ENCODE results near the gene ENPP6. TPM values are rescaled to one million over a fixed set of nuclear protein-coding genes. Genes with fewer than 3 reads are reported as not detected.

The ENPP6 gene
- polyA plus RNA-seq (2011; rRNA removed) = not detected in 2 replicates
- not detected in 2 replicates for polyA minus RNA-seq (2011; rRNA and poly(A)+ RNA removed)

- H3K36me3 ChIP-seq (ENCODE audit: control insufficient read depth, insufficient read depth, low read length) = no peaks in the 10 kb centered on the region
- TF ChIP-seq, protein P1, sequence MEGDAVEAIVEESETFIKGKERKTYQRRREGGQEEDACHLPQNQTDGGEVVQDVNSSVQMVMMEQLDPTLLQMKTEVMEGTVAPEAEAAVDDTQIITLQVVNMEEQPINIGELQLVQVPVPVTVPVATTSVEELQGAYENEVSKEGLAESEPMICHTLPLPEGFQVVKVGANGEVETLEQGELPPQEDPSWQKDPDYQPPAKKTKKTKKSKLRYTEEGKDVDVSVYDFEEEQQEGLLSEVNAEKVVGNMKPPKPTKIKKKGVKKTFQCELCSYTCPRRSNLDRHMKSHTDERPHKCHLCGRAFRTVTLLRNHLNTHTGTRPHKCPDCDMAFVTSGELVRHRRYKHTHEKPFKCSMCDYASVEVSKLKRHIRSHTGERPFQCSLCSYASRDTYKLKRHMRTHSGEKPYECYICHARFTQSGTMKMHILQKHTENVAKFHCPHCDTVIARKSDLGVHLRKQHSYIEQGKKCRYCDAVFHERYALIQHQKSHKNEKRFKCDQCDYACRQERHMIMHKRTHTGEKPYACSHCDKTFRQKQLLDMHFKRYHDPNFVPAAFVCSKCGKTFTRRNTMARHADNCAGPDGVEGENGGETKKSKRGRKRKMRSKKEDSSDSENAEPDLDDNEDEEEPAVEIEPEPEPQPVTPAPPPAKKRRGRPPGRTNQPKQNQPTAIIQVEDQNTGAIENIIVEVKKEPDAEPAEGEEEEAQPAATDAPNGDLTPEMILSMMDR (IDR thresholded peaks at IDR 0.05; ENCODE audit: insufficient read depth, low read depth, low read length) = no peak
- H3K4me3 ChIP-seq (ENCODE audit: low read depth, low read length) = no peak within 1 kb of the TSS
- no peak for DNase-seq (ENCODE audit: low read depth)
- ChIA-PET CTCF (no interaction called here), POLR2A (no interaction called here)
- H3K27me3 ChIP-seq (ENCODE audit: control insufficient read depth, insufficient read depth, low read length) = no peaks in the 10 kb centered on the region
Observed at GRCh38 chr4:184217634-184218033, at the start of gene ENPP6. Gene ENPP6 (minus strand): TSS chr4:184217873. CDS start chr4:184217819, 54 bp downstream.

DNA sequence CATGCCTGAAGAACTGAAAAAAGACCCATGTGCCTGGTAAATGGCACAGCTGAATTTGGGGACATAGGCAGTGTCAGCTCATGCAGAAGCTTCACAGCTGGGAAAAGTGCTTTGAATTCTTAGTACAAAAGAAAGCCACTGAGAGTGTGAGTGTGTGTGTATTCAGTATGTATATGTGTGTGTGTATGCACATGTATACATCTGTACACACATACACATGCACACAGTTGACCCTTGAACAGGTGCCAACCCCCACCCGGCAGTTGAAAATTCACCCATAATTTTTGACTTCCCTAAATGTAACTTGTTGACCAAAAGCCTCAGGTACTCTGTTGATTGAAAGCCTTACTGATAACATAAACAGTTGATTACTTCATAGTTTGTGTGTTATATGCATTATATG, 49.5 kb upstream of the ENPP6 start:
- TF ChIP-seq, protein P1 (IDR thresholded peaks at IDR 0.05; ENCODE audit: insufficient read depth, low read depth, low read length) = no peak
- Histone ChIP-seq H3K36me3 (ENCODE audit: control insufficient read depth, insufficient read depth, low read length) (no peaks in the 10 kb centered on the region), H3K27me3 (ENCODE audit: control insufficient read depth, insufficient read depth, low read length) (no peaks in the 10 kb centered on the region), H3K4me3 (ENCODE audit: low read depth, low read length) (no peak overlapping the region)
- POLR2A ChIA-PET = no interaction called here
- CTCF ChIA-PET = interaction anchor here (6.6 kb wide), 1 partner anchor 273 kb away, joined by 31 read pairs; no protein-coding TSS in a partner anchor
- no peak for DNase-seq (ENCODE audit: low read depth)

DNA sequence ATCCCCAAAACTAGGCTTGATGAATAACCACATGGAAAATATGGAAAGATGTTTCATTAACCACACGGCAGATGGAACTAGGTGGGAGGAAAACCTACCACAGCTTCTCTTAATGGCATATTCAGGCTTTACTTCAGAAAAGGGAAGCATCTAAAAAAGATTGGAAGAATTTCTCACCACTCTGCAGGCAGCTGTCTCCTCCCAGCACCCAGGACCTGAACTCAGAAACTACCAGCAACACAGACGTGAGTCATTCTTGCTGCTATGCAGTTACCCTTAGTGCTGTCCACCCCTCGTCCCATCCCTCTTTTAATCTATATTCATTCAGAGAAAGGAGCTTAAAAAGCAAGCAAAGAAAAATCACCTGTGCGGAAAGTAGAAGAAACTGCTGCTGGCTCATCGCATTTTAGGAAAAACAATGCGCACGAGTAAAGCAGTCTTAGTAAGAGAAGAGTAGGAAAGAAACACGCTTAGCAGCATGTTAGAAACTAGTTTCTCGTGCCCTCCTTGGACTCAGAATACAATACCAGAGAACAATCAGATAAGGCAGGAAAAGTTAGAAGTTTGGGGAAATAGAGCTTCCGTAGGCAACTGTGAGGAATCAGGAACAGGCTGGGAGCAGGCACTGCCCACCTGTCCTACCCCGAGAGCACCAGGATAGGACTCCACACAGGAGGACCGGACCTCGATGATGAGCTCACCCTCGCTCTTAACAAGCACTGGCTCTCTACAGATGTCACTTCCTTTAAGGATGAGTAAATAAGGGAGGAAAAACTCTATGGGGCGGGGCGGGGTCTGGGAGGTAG, 48.1 kb upstream of the ENPP6 start:
- ChIA-PET CTCF (interaction anchor here (0.7 to 6.6 kb wide), 6 partner anchors 9 to 274 kb away, joined by 3 to 49 read pairs (median 20); no protein-coding TSS in a partner anchor), POLR2A (no interaction called here)
- Histone ChIP-seq H3K36me3 (ENCODE audit: control insufficient read depth, insufficient read depth, low read length) (no peaks in the 10 kb centered on the region), H3K27me3 (ENCODE audit: control insufficient read depth, insufficient read depth, low read length) (no peaks in the 10 kb centered on the region), H3K4me3 (ENCODE audit: low read depth, low read length) (no peak overlapping the region)
- DNase-seq (ENCODE audit: low read depth) = no peak
- TF ChIP-seq, protein P1 (IDR thresholded peaks at IDR 0.05; ENCODE audit: insufficient read depth, low read depth, low read length) = no peak

- TF ChIP-seq, protein P1 (IDR thresholded peaks at IDR 0.05; ENCODE audit: insufficient read depth, low read depth, low read length) = peak; percentile 82
- ChIA-PET POLR2A (interaction anchor here (0.6 kb wide), 1 partner anchor 270 kb away, joined by 4 read pairs; no protein-coding TSS in a partner anchor), CTCF (interaction anchor here (0.6 to 6.6 kb wide), 33 partner anchors 7 to 469 kb away, joined by 3 to 49 read pairs (median 4); partner anchors contain the start of gene CENPU)
- Histone ChIP-seq H3K4me3 (ENCODE audit: low read depth, low read length) (no peak overlapping the region), H3K27me3 (ENCODE audit: control insufficient read depth, insufficient read depth, low read length) (no peaks in the 10 kb centered on the region), H3K36me3 (ENCODE audit: control insufficient read depth, insufficient read depth, low read length) (no peaks in the 10 kb centered on the region)
- DNase-seq (ENCODE audit: low read depth) = peak; percentile 29
Observed at GRCh38 chr4:184263910-184264732, 46.4 kb upstream of the ENPP6 start.

- ChIA-PET POLR2A (no interaction called here), CTCF (interaction anchor here (0.6 to 6.6 kb wide), 25 partner anchors 8 to 470 kb away, joined by 3 to 49 read pairs (median 4); partner anchors contain the start of gene CENPU)
- no peak for DNase-seq (ENCODE audit: low read depth)
- TF ChIP-seq, protein P1 (IDR thresholded peaks at IDR 0.05; ENCODE audit: insufficient read depth, low read depth, low read length) = no peak
- no peak overlapping the region for H3K4me3 ChIP-seq (ENCODE audit: low read depth, low read length)
- no peaks in the 10 kb centered on the region for H3K27me3 ChIP-seq (ENCODE audit: control insufficient read depth, insufficient read depth, low read length)
- H3K36me3 ChIP-seq (ENCODE audit: control insufficient read depth, insufficient read depth, low read length) = no peaks in the 10 kb centered on the region
Observed at GRCh38 chr4:184263461-184263860, 45.8 kb upstream of the ENPP6 start.
